ENCODE measurements around the gene VPS26B.

VPS26B gene

GRCh38 chr11:134293119-134294113 lies 68.9 kb downstream of the VPS26B start:
- TF ChIP-seq, protein P1, sequence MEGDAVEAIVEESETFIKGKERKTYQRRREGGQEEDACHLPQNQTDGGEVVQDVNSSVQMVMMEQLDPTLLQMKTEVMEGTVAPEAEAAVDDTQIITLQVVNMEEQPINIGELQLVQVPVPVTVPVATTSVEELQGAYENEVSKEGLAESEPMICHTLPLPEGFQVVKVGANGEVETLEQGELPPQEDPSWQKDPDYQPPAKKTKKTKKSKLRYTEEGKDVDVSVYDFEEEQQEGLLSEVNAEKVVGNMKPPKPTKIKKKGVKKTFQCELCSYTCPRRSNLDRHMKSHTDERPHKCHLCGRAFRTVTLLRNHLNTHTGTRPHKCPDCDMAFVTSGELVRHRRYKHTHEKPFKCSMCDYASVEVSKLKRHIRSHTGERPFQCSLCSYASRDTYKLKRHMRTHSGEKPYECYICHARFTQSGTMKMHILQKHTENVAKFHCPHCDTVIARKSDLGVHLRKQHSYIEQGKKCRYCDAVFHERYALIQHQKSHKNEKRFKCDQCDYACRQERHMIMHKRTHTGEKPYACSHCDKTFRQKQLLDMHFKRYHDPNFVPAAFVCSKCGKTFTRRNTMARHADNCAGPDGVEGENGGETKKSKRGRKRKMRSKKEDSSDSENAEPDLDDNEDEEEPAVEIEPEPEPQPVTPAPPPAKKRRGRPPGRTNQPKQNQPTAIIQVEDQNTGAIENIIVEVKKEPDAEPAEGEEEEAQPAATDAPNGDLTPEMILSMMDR (IDR thresholded peaks at IDR 0.05; ENCODE audit: borderline replicate concordance, control extremely low read depth, extremely low read depth, insufficient read depth, missing control alignments) = no peak
- no peak for DNase-seq (ENCODE audit: low spot score)
- in situ Hi-C loops (cut with MboI; ENCODE audit: low sequenced_read_pairs, unreplicated experiment) = no loop called here

DNA sequence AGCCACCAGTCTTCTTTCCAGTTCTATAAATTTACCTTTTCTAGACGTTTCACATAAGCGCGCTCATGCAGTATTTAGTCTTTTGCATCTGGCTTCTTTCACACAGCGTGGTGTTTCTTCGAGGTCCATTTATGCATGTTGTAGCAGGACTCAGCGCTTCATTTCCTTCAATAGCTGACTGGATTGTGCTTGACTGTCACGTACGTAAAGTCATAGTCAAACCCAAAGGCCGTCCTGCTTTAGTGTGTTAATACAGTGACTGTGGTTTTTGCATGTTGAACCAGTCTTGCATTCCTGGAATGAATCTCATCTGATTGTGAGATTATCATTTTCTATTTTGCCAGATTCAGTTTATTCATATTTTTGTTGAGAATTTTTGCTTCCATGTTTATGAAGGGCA lies 70.2 kb downstream of the VPS26B start:
- TF ChIP-seq, protein P1 (IDR thresholded peaks at IDR 0.05; ENCODE audit: borderline replicate concordance, control extremely low read depth, extremely low read depth, insufficient read depth, missing control alignments) = no peak
- DNase-seq (ENCODE audit: low spot score) = no peak
- in situ Hi-C loops (cut with MboI; ENCODE audit: low sequenced_read_pairs, unreplicated experiment) = no loop called here
